Measurements from ENCODE around the gene UQCC3.

GRCh38 chr11:62708392-62708791 lies 36.9 kb downstream of the UQCC3 start:
- TF ChIP-seq CTCF (IDR thresholded peaks at IDR 0.05): no peak
- TF ChIP-seq POLR2A (IDR thresholded peaks at IDR 0.05): no peak
